PC-9 (cell line): Measurements from ENCODE around the gene SLC25A10. TPM values are rescaled to one million over a fixed set of nuclear protein-coding genes. Genes with fewer than 3 reads are reported as not detected.

ENCODE experiments used
- BruUV-seq: library from RNA; stranded (reverse); fragments of 400-500 nt; replicated peaks from 2 replicates; lab custom pipeline; 2021; lab: Mats Ljungman, UMichigan
- CTCF ChIA-PET: fragments of 300-600 bp; sonication (Branson Sonifier 250); formaldehyde crosslinking; loops from one replicate; lab custom pipeline; 2022; ENCODE audit warnings: antibody characterized with exemption; lab: Charles Lee
- POLR2A ChIA-PET: fragments of 300-600 bp; sonication (Branson Sonifier 250); formaldehyde crosslinking; loops from one replicate; lab custom pipeline; 2022; ENCODE audit warnings: antibody characterized with exemption; ENCODE audit not compliant: unreplicated experiment; lab: Charles Lee
- DNase-seq, 2 experiments: peaks; one replicate each; pipeline versions ENCODE4 v3.0.0 to v3.0.0-alpha.2; 2015 to 2022; ENCODE audit warnings: mixed read lengths in 1 of 2
- H2AFZ ChIP-seq: fragments of 200-600 bp; sonication (generic); 2 replicates; pipeline ENCODE4 v1.8.1; 2017; ENCODE audit warnings: antibody characterized with exemption
- H3F3A ChIP-seq: fragments of 200-600 bp; sonication (generic); 2 replicates; pipeline ENCODE4 v1.8.1; 2017; ENCODE audit warnings: antibody characterized with exemption, mild to moderate bottlenecking, low read depth; ENCODE audit not compliant: insufficient read depth
- H3K27ac ChIP-seq: fragments of 200-600 bp; sonication (generic); 2 replicates; pipeline ENCODE4 v1.6.1; 2016; ENCODE audit warnings: mixed run types
- H3K27me3 ChIP-seq: fragments of 200-600 bp; sonication (generic); 2 replicates; pipeline ENCODE4 v1.6.1; 2016; ENCODE audit warnings: low read depth, mixed run types; ENCODE audit not compliant: insufficient read depth
- H3K36me3 ChIP-seq: fragments of 200-600 bp; sonication (generic); 2 replicates; pipeline ENCODE4 v1.6.1; 2016; ENCODE audit warnings: low read depth, mixed run types
- H3K4me1 ChIP-seq: fragments of 200-600 bp; sonication (generic); replicated peaks from 2 replicates; pipeline ENCODE4 v1.6.1; 2016; ENCODE audit warnings: mixed run types; ENCODE audit not compliant: insufficient read depth
- H3K4me2 ChIP-seq: fragments of 200-600 bp; sonication (generic); 2 replicates; pipeline ENCODE4 v1.6.1; 2017; ENCODE audit warnings: mixed run types
- H3K4me3 ChIP-seq: fragments of 200-600 bp; sonication (generic); 2 replicates; pipeline ENCODE4 v1.6.1; 2016; ENCODE audit warnings: mixed run types
- H3K79me2 ChIP-seq: fragments of 200-600 bp; sonication (generic); 2 replicates; pipeline ENCODE4 v1.6.1; 2017; ENCODE audit warnings: low read depth, mixed run types
- H3K9me2 ChIP-seq: fragments of 200-600 bp; sonication (generic); 2 replicates; pipeline ENCODE4 v1.8.1; 2017; ENCODE audit warnings: mild to moderate bottlenecking; ENCODE audit not compliant: insufficient read depth
- H3K9me3 ChIP-seq: fragments of 200-600 bp; sonication (generic); 2 replicates; pipeline ENCODE4 v1.8.1; 2016; ENCODE audit warnings: low read depth; ENCODE audit not compliant: insufficient read depth
- H4K20me1 ChIP-seq: fragments of 200-600 bp; sonication (generic); 2 replicates; pipeline ENCODE4 v1.8.1; 2017; ENCODE audit not compliant: insufficient read depth
- CTCF ChIP-seq: fragments of 200-600 bp; sonication (generic); conservative IDR thresholded peaks from 2 replicates; pipeline ENCODE4 v1.6.1; 2017; ENCODE audit warnings: mixed run types, antibody characterized with exemption, mild to moderate bottlenecking, moderate library complexity
- EZH2 ChIP-seq: fragments of 200-600 bp; sonication (generic); IDR thresholded peaks from 2 replicates; pipeline ENCODE4 v1.8.0; 2017; ENCODE audit warnings: antibody characterized with exemption, low read depth
- intact Hi-C: fragments of 100-400 bp; cut with micrococcal nuclease; formaldehyde crosslinking; loops from one replicate; pipeline ENCODE4 v1.10.0; 2022; ENCODE audit not compliant: unreplicated experiment
- total RNA-seq: library from RNA; stranded (reverse); gene quantifications from 2 replicates; pipeline ENCODE4 v1.2.3, GENCODE V29; 2021

The SLC25A10 gene
- total RNA-seq, 1 experiment from 2014 or later = 86.5 TPM

GRCh38 chr17:81688616-81689015, 23.5 kb upstream of the SLC25A10 start:
- Histone ChIP-seq H3K9me3 (no peaks in the 10 kb centered on the region), H3F3A (peaks cover 11% of the 10 kb centered on the region; the same call in 1 of the 2 replicates), H3K4me3 (no peak overlapping the region), H3K36me3 (no peaks in the 10 kb centered on the region), H3K9me2 (no peaks in the 10 kb centered on the region), H4K20me1 (peaks cover 18% of the 10 kb centered on the region), H3K27me3 (no peaks in the 10 kb centered on the region), H2AFZ (no peak overlapping the region), H3K27ac (no peak overlapping the region), H3K4me1 (peaks cover 5% of the 10 kb centered on the region), H3K4me2 (no peak overlapping the region), H3K79me2 (peaks cover 34% of the 10 kb centered on the region)
- BruUV-seq = no TSS peak
- intact Hi-C loops = no loop called here
- ChIA-PET POLR2A (no interaction called here), CTCF (no interaction called here)
- no peak for DNase-seq
- TF ChIP-seq CTCF (no peak), EZH2 (no peak)

GRCh38 chr17:81690066-81690465, 22.0 kb upstream of the SLC25A10 start:
- Histone ChIP-seq H3K9me2 (no peaks in the 10 kb centered on the region), H3K4me1 (peaks cover 5% of the 10 kb centered on the region; the same call in 1 of the 2 replicates), H3K9me3 (no peaks in the 10 kb centered on the region), H3F3A (peaks cover 6% of the 10 kb centered on the region; the same call in 1 of the 2 replicates), H3K4me2 (no peak overlapping the region), H3K4me3 (no peak overlapping the region), H3K27me3 (no peaks in the 10 kb centered on the region), H3K27ac (no peak overlapping the region), H4K20me1 (peaks cover 18% of the 10 kb centered on the region), H2AFZ (no peak overlapping the region), H3K79me2 (peaks cover 24% of the 10 kb centered on the region), H3K36me3 (no peaks in the 10 kb centered on the region)
- TF ChIP-seq EZH2 = no peak
- TF ChIP-seq CTCF = no peak
- CTCF ChIA-PET = no interaction called here
- intact Hi-C loops = no loop called here
- POLR2A ChIA-PET = no interaction called here
- BruUV-seq = no TSS peak
- no peak for DNase-seq

GRCh38 chr17:81690549-81690948, 21.5 kb upstream of the SLC25A10 start:
- peaks cover 19% of the 10 kb centered on the region for H3K79me2 ChIP-seq
- ChIA-PET POLR2A (no interaction called here), CTCF (no interaction called here)
- no peak for DNase-seq
- H4K20me1 ChIP-seq = peaks cover 13% of the 10 kb centered on the region
- H3K27ac ChIP-seq = no peak overlapping the region
- no peaks in the 10 kb centered on the region for H3K9me3 ChIP-seq
- H3F3A ChIP-seq = peaks cover 2% of the 10 kb centered on the region; the same call in 1 of the 2 replicates
- no TSS peak for BruUV-seq
- no peak overlapping the region for H2AFZ ChIP-seq
- no peak overlapping the region for H3K4me2 ChIP-seq
- no peaks in the 10 kb centered on the region for H3K27me3 ChIP-seq
- intact Hi-C loops = no loop called here
- TF ChIP-seq CTCF (no peak), EZH2 (no peak)
- no peaks in the 10 kb centered on the region for H3K36me3 ChIP-seq
- H3K9me2 ChIP-seq = no peaks in the 10 kb centered on the region
- no peak overlapping the region for H3K4me3 ChIP-seq
- H3K4me1 ChIP-seq = peaks cover under 1% of the 10 kb centered on the region; the same call in 1 of the 2 replicates
